Spleen (tissue), 11 donors: ENCODE measurements around the gene FDXR. TPM values are rescaled to one million over a fixed set of nuclear protein-coding genes. Genes with fewer than 3 reads are reported as not detected.

Experiments
- DNase-seq: peaks from one replicate; pipeline ENCODE4 v3.0.0-alpha.2; 2020
- H3K27ac ChIP-seq, 8 donors: fragments of 200-600 bp; sonication (generic) in 7 of 8; 1 replicate in 4 of 8; 2 replicates in 4 of 8; pipeline versions ENCODE4 v1.5.0 to v1.8.0; 2016 to 2021; ENCODE audit warnings: inconsistent platforms in 4 of 8, mild to moderate bottlenecking in 4 of 8, moderate library complexity in 1 of 8
- H3K27me3 ChIP-seq, 7 donors: fragments of 200-600 bp; sonication (generic) in 6 of 7; replicated peaks in 1 of 7; 1 replicate in 4 of 7; 2 replicates in 3 of 7; pipeline versions ENCODE4 v1.5.0 to v1.8.0; 2016 to 2021; ENCODE audit warnings: inconsistent platforms in 3 of 7, mild to moderate bottlenecking in 1 of 7
- H3K36me3 ChIP-seq, 6 donors: fragments of 200-600 bp; sonication (generic) in 5 of 6; 1 replicate in 4 of 6; 2 replicates in 2 of 6; pipeline versions ENCODE4 v1.5.0 to v1.8.0; 2016 to 2021; ENCODE audit warnings: inconsistent platforms in 2 of 6
- H3K4me1 ChIP-seq, 6 donors: fragments of 200-600 bp; sonication (generic) in 5 of 6; 1 replicate in 3 of 6; 2 replicates in 3 of 6; pipeline versions ENCODE4 v1.5.0 to v1.8.0; 2016 to 2021; ENCODE audit warnings: inconsistent platforms in 3 of 6
- H3K4me3 ChIP-seq, 8 donors: fragments of 200-600 bp; sonication (generic) in 7 of 8; 1 replicate in 4 of 8; 2 replicates in 4 of 8; pipeline versions ENCODE4 v1.5.0 to v1.8.0; 2016 to 2021; ENCODE audit warnings: inconsistent platforms in 4 of 8, mild to moderate bottlenecking in 4 of 8, moderate library complexity in 2 of 8
- H3K9me3 ChIP-seq, 8 donors: fragments of 200-600 bp; sonication (generic) in 7 of 8; 1 replicate in 4 of 8; 2 replicates in 4 of 8; pipeline versions ENCODE4 v1.5.0 to v1.8.0; 2016 to 2021; ENCODE audit warnings: inconsistent platforms in 4 of 8
- CTCF ChIP-seq, 11 experiments: fragments of 200-600 bp in 7 of 11; fragments of 450-650 bp in 4 of 11; sonication (generic) in 4 of 11; IDR thresholded peaks in 8 of 11; conservative IDR thresholded peaks in 3 of 11; 1 replicate in 7 of 11; 2 replicates in 4 of 11; pipeline versions ENCODE4 v1.4.0 to v1.8.0; 2016 to 2021; ENCODE audit warnings: antibody characterized with exemption in 11 of 11, inconsistent platforms in 4 of 11, mild to moderate bottlenecking in 1 of 11
- POLR2A ChIP-seq, 3 donors: fragments of 450-650 bp; IDR thresholded peaks; one replicate each; pipeline ENCODE4 v1.5.1; 2017; ENCODE audit warnings: antibody characterized with exemption in 3 of 3, mild to moderate bottlenecking in 1 of 3
- POLR2AphosphoS5 ChIP-seq, 3 donors: sonication (generic); formaldehyde crosslinking; IDR thresholded peaks; one replicate each; pipeline ENCODE4 v1.5.1; 2017; ENCODE audit warnings: antibody characterized with exemption in 3 of 3
- WGBS, 5 donors: extraction: QIAGEN DNeasy Blood & Tissue Kit in 3 of 5; methylation state at CpG; one replicate each; pipeline versions ENCODE4 v1.1.5 to v1.1.7; 2013 to 2018; 5-methylcytosine and 5-hydroxymethylcytosine counted together
- intact Hi-C: fragments of 100-400 bp; cut with DNase I; formaldehyde crosslinking; loops from one replicate; pipeline ENCODE4 v1.15.0; 2023; ENCODE audit warnings: low total_unique reads
- polyA plus RNA-seq, 3 donors: library from polyadenylated mRNA; stranded (reverse); fragments of 200-250 nt; gene quantifications; one replicate each; pipeline ENCODE4 v1.2.1, GENCODE V29; 2013
- total RNA-seq, 7 donors: library from RNA; depleted of rRNA in 3 of 7; stranded (reverse); fragments of >200 nt in 3 of 7; fragmentation: NEBNext Ultra II Directional in 4 of 7; extraction: Animal tissue kit (Norgen Biotek cat#: 25700) in 4 of 7; gene quantifications; one replicate each; pipeline versions ENCODE4 v1.1.0 to v1.2.1, GENCODE V29; 2016 to 2021
- donor health status: healthy with polysubstance abuse.
- donor health status: DM: no; HTN: no; CAD: no; lungs with moderate emphysema.
- donor health status: DM: no; HTN: no; CAD: no.
- donor health status: Bipolar disorder and iron deficiency.
- donor health status: healthy.
- donor health status: DM: no; HTN: no; CAD: no.
- donor health status: DM: yes; HTN: yes; CAD: no.

The FDXR gene
- total and polyA plus RNA-seq, 10 donors = 13.6 to 114 (median 40.9) TPM

GRCh38 chr17:74866198-74866835 is 6.5 kb downstream of the FDXR start:
- WGBS, 5 donors = 81 to 87% (median 84%) methylated on average over 18 to 19 of the region's 19 CpGs
- intact Hi-C loops = loop anchor here (5.0 to 10.0 kb wide), 2 partner anchors 124 to 202 kb away; no protein-coding TSS in a partner anchor
- Histone ChIP-seq H3K27me3 (peaks cover 0 to 32% (median 12%) of the 10 kb centered on the region in 7 donors), H3K27ac (no peak overlapping the region), H3K4me1 (peaks cover 7 to 90% (median 54%) of the 10 kb centered on the region in 6 donors), H3K4me3 (no peak overlapping the region), H3K9me3 (no peaks in the 10 kb centered on the region), H3K36me3 (peaks cover 0 to 46% (median 17%) of the 10 kb centered on the region in 6 donors)
- DNase-seq = no peak
- TF ChIP-seq POLR2AphosphoS5 (IDR thresholded peaks at IDR 0.05) = peak in 1 of 3 donors; percentile 9
- no peak for TF ChIP-seq POLR2A (IDR thresholded peaks at IDR 0.05)

GRCh38 chr17:74865504-74866197 is 7.1 kb downstream of the FDXR start:
- Histone ChIP-seq H3K36me3 (peaks cover 0 to 46% (median 17%) of the 10 kb centered on the region in 6 donors), H3K9me3 (no peaks in the 10 kb centered on the region), H3K27ac (no peak overlapping the region), H3K27me3 (peaks cover 5 to 39% (median 19%) of the 10 kb centered on the region in 7 donors), H3K4me1 (peaks cover 13 to 90% (median 55%) of the 10 kb centered on the region in 6 donors), H3K4me3 (no peak overlapping the region)
- intact Hi-C loops = loop anchor here (5.0 to 10.0 kb wide), 2 partner anchors 123 to 201 kb away; no protein-coding TSS in a partner anchor
- DNase-seq = peak; percentile 69
- 70 to 87% (median 80%) methylated on average over 13 to 19 of the region's 19 CpGs for WGBS, 5 donors
- TF ChIP-seq POLR2A (IDR thresholded peaks at IDR 0.05) (no peak), CTCF (IDR thresholded peaks at IDR 0.05 in 8 of 11, conservative IDR thresholded peaks at IDR 0.05 in 3 of 11) (no peak), POLR2AphosphoS5 (IDR thresholded peaks at IDR 0.05) (no peak)

- no peaks in the 10 kb centered on the region for H3K9me3 ChIP-seq
- peaks cover 21 to 90% (median 59%) of the 10 kb centered on the region in 6 donors for H3K4me1 ChIP-seq
- peaks cover 5 to 46% (median 26%) of the 10 kb centered on the region in 7 donors for H3K27me3 ChIP-seq
- intact Hi-C loops = loop anchor here (5.0 to 10.0 kb wide), 3 partner anchors 73 to 200 kb away; no protein-coding TSS in a partner anchor
- TF ChIP-seq POLR2A (IDR thresholded peaks at IDR 0.05) (no peak), CTCF (IDR thresholded peaks at IDR 0.05 in 8 of 11, conservative IDR thresholded peaks at IDR 0.05 in 3 of 11) (peak; percentile 94 to 98 (median 97)), POLR2AphosphoS5 (IDR thresholded peaks at IDR 0.05) (peak in 1 of 3 donors; percentile 38)
- peak; percentile 93 for DNase-seq
- 26 to 30% (median 27%) methylated on average over 11 of the region's 11 CpGs for WGBS, 5 donors
- H3K4me3 ChIP-seq = no peak overlapping the region
- H3K36me3 ChIP-seq = peaks cover 0 to 46% (median 17%) of the 10 kb centered on the region in 6 donors
- H3K27ac ChIP-seq = no peak overlapping the region
These were observed 7.9 kb downstream of the FDXR start for GRCh38 chr17:74864866-74865395.

- Histone ChIP-seq H3K36me3 (peaks cover 0 to 46% (median 17%) of the 10 kb centered on the region in 6 donors), H3K9me3 (no peaks in the 10 kb centered on the region), H3K27ac (no peak overlapping the region), H3K4me3 (no peak overlapping the region), H3K27me3 (peaks cover 5 to 52% (median 31%) of the 10 kb centered on the region in 7 donors), H3K4me1 (peaks cover 21 to 90% (median 57%) of the 10 kb centered on the region in 6 donors)
- intact Hi-C loops = loop anchor here (5.0 to 10.0 kb wide), 2 partner anchors 72 to 200 kb away; no protein-coding TSS in a partner anchor
- 84 to 95% (median 91%) methylated on average over 13 to 15 of the region's 15 CpGs for WGBS, 5 donors
- DNase-seq = no peak
- no peak for TF ChIP-seq POLR2A (IDR thresholded peaks at IDR 0.05)
- TF ChIP-seq CTCF (IDR thresholded peaks at IDR 0.05 in 8 of 11, conservative IDR thresholded peaks at IDR 0.05 in 3 of 11) = no peak
- TF ChIP-seq POLR2AphosphoS5 (IDR thresholded peaks at IDR 0.05) = no peak
These were observed 8.4 kb downstream of the FDXR start for GRCh38 chr17:74864297-74864865.
